GM19035 (cell line): ENCODE measurements around the gene RBM19.

Experiments
- ATAC-seq: cut with Tn5 transposase; IDR thresholded peaks from one replicate; pipeline ENCODE4 v1.9.1; 2021; ENCODE audit not compliant: unreplicated experiment

Gene RBM19

DNA sequence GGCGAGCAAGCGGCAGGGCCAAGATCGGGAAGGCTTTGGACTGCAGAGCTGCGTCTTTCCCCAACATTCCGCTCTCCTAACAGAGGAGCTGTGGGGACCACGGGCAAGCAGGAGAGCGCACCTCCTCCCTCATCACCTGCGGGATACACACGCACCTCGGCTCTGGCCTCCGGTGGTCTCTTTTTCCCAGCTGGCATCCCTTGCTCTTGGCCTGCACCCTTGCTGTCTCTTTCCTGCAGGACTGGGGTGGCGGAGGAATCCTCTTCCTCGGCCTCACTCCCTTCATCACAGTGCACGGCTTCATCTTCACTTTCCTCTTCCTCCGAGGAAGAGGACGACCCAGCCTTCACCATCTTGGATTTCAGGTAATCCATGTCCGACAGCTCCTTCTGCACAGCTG lies 8.5 kb downstream of the RBM19 start:
- no peak for ATAC-seq

DNA sequence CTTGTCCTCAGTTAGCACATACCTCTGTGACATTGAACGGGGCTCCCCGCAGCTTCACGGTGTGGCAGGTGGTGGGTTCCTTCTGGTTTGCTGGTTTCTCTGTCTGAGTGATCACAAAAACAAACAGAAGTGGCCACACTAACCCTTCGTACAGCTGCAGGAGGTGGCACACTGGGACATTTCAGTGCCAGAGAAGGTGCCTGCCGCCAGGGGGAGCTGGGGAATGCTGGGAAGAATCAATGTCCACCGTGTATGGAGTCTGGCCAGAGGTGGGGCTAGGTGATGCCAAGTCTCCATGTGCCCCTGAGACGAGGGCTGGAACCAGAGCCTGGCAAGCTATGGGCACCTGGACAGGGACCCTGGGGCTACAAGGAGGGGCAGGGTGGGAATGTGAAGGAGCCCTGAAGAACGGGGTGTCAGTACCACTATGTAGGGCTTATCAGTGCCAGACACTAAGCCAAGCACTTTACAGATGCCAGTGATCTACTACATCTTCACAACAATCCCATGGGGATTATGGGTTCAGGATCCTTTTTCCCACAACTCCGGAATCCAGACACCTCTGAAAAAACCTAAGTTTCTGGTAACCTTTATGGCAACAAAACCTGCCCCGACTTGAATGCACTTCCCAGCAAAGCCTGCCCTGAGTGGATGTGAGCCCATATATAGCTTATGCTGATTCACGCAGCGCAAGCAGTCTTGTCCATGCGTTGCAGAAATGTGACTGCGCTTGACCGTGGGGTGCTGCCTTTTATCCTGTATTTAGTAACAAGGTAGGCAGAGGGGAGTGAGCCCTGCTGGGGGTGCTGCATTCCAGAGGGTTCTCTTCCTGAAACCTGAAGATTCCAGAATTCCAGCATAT lies 10.8 kb downstream of the RBM19 start:
- ATAC-seq = no peak

DNA sequence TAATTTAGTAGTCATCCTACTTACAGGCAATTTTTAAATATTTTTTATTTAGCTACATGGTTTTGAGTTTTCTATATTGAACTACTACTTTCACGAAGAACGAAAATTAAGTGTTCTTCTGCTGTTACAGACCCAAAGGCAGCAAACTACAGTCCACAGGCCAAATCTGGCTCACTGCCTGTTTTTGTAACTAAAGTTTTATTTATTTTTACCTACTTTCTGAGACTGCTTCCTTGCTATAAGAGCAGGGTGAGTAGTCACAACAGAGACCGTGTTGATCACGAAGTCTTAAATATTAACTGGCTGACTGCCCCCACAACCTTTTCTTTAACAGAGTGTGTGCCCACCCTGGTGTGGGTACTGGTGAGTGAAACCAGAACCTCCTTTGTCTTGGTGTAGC lies 11.6 kb downstream of the RBM19 start:
- ATAC-seq = no peak

DNA sequence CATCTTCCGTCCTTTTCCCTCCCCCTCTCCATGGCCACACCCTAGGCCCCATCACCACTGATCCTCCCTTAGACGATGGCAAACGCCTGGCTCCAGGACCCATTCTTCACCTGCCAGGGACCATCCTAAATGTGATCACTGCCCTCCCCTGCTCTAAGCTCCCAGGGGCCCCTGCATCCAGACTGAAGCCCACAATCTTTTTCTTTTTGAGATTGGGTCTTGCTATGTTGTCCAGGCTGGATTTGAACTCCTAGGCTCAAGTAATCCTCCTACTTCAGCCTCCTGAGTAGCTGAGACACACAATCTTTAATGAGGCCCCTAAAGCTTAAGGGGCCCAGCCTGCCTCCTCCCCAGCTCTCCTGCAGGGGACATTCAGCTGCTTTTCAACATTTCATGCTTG lies 15.3 kb downstream of the RBM19 start:
- ATAC-seq = no peak

DNA sequence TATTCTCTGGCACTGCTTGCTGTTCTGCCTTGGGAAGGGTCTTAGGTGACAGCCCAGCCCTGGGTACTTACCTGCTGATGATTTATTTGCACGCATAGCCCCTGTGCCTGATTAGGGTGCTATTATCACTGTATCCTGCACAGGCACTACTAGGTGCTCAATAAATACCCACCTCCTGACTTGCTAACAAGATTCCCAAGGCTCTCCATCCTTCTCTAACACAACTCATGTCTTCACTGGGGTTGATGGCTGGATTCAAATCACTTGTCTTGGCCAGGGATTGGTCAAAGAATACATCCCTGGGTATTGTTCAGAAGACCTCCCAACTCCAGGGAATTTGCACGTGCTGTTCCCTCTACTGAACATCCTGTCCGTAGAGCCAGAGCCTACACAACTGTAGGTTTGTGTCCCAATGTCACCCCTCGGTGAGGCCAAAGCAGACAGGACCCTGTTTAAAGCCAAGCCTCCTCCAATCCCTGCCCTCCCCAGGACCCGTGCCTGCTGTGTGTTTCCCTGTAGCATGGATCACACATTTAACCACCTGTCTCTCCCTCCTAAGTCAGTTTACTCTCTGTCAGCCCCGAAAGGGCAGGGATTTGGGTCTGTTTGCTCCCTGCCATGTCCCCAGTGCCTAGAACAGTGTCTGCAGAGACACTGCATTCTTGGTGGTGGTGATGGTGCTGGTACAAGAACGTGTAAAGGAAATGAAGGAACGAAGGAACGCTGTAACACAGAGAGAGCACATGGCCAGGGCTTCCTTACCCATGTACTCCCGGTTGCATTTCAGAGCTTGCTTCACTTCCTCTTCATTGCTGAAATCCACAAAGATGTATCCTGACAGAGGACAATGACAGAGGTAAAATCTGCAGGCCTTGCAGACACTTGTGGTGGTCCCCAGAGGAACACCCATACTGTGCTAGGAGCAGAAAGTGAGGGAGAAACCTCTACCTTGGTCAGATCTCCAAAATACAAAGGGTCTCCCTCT lies 16.5 kb downstream of the RBM19 start:
- ATAC-seq = no peak

DNA sequence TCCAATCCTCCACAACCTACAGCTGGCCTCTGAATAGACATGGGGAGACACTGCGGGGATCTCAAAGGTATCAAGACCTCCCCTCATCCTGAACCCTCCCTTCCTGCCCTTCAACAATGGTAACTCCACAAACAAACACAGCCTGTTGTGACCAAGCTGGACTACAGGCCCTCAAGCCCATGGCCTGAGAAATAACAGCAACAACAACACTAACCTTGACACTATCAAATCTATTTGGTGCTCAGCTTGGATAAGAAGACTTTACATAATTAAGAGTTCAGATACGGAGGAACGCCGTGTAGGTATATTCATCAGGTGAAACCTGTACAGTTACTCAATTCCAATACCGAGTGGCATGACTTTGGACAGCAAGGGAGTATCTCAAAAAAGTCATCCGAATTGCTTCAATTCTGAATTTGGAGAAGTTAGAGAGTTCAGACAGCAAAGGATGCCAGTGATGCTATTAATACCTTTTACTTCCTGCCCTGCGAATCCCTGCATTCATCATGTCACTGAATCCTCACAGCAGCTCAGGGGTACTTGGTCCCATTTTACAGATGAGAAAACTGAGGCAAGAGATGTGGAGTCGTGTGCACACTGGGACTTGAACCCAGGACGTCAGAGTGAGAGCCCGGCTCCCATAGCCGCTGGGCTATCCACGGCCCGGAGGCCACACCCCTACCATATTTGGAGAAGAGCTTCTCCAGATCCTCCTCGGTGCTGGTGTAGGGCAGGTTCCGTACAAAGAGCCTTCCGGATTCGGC lies 17.8 kb downstream of the RBM19 start:
- no peak for ATAC-seq

DNA sequence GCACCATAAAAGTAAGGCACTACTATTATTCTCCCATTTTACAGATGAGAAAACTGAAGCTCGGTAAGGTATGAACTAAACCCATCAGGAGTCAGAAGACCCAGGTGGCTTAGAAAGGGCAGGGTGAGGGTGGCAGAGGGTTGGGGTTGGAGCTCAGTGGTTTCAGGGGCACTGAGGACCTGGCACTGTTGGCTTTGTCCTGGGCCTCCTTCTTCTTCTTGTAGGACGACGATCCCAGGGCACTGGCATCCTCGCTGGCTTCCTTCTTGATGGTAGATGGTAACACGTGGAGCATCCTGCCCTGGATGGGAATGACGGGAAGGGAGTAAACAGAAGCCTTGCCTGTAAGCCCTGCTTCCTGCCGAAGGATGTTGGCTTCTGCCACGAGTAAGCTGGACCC lies 19.9 kb downstream of the RBM19 start:
- ATAC-seq = no peak

DNA sequence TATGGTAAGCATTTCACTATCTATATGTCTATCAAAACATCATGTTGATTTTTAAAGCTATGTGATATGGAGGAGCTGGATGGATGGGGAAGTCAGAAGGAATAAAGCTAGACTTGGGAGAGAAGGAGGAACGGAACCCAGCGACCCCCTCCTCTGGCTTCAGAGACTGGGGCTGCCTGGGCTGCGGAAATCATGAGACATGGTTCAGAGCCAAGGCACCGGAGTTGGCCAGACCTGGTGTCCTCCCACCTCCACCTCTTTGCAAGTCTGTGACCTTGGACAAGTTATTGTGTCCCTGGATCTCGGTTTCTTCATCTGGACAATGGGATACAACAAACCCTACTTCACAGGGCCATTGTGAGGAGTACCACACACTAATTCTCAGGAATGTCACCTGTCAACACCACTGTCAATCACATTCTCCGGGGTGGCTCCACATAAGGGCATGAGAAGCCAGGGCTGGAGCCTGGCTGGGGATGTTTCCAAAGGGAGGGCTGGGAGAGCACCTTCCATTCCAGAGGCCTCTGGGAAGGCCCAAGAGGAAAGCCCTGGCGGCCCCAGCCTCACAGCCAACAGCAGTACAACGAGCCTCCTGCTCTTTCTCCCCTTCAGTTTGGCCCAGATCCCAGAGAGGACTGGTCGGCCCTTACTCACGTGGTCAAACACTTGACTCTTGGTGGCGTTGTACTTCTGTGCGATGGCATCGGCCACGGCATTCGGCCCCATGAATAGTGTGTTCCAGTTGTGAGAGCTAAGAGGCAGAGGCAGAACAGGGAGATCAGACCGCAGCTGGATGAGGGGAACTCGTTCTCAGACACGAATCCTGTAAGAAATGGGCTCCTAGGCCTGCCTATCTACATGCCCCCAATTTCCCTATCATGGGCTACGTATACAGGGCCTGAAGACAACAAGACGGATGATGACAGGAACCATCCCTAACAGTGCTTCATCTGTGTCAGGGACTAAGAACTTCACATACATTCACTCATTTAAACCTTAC lies 20.7 kb downstream of the RBM19 start:
- ATAC-seq = no peak

DNA sequence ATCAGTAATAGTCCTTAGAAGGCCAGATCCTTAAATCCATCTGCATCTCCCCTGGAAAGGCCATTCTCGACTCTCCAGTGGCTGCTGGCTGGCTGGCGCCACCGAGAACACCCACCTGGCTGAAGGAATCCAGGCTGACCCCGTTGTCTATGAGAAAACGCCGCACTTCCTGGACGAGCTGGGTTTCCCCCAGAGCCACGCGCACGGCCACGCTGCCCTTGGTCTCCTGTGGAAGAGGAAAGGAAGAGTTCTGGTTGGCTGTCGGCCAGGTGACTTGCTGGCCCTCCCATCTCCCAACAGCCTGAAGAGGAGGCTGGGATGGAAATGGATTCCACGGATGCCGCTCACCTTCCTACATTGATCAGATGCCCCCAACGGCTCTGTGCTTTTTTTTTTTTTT lies 23.9 kb downstream of the RBM19 start:
- ATAC-seq = no peak

DNA sequence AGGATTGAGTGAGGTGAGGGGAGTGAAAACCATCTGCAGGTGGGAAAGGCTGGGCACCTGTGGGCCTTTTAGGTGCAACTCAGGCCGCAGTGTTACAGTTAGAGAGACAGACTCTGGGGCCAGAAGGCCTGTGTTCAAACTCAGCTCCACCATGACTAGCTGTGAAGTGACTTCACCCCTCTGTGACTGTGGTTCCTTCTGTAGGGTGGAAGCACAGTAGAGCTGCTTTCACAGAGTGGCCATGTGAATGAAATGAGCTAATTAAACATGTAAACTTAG lies 25.0 kb downstream of the RBM19 start:
- ATAC-seq = no peak

DNA sequence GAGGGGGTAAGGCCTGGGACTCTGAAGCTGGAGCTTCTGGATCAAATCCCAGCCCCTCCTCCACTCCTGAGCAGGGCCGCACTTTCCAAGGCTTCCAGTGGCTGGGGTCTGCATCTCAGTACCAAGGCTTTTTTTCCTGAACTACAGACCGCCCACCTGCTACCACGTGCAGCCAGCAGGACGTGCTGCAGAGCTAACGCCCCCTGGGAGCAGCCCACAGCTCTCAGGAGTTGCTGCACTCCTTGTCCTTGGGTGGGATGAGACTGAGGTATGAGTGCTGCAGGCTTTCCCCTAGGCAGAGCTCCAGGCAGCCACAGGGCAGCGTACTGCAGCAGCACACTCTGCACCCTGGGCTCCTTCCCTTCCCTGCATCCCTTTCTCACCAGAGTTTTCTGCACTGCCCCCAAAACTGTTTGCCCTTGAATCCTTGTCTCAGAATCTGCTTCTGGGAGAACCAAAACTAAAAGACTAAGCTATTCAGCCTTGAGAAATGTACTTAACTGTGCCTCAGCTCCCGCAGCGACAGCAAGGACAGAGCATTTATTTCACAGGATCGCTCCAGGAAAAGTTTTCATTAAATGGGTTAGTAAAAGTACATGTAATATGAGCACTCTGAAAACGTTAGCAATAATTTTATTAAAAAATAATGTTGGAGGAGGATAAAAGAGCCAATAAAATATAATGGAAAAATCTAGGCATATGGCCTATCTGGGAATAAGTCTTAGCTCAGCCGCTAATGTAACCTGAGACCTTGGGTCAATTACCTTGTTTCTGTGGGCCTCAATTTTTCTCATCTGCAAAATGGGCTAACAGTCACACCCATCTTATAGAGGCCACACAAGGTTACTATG lies 25.5 kb downstream of the RBM19 start:
- no peak for ATAC-seq

DNA sequence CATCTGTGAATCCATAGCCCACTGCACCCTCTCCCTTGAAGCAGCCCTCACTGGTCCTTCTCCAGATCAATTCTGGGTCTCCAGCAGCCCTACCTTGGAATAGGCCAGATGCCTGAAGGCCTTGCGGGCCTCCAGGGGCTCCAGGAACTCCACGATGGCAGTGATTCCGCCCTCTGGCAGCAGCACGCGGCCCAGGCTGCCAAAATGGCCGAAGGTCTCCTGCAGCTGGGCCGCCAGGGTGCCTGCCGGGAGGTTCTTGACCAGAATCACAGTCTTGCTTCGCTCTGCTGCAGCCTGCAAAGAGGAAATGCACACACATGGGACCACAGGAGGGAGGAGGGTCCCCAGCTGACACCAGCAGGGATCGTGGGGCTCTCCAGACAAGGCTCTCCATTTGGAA lies 26.3 kb downstream of the RBM19 start:
- ATAC-seq = no peak

DNA sequence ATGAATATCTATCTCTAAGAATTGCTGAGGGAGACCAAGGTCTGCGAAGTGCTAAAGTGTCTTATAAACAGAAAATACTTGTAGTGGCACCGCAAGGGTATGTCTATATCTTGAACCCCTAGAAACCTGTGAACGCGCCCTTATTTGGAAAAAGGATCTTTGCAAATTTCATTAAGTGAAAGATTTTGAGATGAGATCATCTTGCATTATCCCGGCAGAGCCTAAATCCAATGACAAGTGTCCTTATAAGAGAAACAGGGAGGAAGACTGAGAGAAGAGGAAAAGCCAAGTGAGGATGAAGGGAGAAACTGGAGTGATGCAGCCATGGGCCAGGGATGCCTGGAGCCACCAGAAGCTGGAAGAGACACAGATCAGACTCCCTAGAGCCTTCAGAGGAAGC lies 27.7 kb downstream of the RBM19 start:
- no peak for ATAC-seq

DNA sequence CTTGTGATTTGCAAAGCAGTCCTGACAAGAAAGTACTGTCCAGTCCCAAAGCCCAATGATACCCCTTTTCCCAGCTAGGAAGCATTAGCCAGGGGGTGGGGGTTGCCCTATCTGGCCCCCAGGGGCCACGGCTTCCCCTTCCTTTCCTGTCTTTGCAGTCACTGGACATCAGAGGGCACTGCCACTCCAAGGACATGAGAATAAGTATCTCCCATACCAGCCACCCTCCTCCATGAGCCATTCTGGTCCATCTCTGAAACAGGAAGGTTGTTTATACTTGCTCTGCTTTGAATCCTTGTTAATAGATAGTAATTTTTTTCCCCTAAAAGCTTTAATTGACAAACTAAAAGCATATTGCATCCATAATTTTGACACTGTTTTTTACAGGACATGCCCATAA lies 29.7 kb downstream of the RBM19 start:
- no peak for ATAC-seq

DNA sequence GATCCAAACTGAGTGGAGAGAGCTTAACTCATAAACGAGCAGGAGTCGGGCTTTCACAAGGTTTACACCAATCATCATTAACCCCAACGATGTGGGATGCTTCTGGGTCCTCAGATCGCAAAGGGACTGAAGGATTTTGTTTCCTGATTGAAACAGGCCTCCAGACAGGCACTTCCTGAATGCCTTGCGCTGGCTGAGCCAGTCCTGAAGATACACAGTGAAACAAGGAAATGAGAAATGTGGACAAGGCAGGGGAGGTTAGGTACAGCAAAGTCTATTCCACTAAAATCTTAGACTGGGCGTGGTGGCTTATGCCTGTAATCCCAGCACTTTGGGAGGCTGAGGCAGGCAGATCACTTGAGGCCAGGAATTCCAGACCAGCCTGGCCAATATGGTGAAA lies 30.7 kb downstream of the RBM19 start:
- ATAC-seq = no peak

DNA sequence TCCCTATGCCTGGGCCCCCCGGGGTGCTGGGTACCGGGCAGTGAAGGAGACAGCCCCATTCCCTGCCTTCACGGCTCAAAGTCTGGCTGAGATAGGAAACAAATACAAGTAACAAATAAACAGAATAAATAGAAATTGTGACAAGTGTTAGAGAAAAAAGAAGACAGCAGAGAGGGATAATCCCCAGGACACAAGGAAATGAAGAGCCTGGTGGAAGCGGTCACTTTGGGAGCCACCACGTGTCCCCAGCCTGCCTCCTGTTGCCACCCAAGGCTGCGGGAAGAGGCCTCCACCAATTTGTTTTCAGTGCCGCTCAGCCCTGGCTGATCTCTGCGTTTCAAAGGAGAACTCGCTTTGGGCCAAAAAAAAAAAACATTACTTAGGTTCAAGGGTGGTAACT lies 31.2 kb downstream of the RBM19 start:
- ATAC-seq = no peak

DNA sequence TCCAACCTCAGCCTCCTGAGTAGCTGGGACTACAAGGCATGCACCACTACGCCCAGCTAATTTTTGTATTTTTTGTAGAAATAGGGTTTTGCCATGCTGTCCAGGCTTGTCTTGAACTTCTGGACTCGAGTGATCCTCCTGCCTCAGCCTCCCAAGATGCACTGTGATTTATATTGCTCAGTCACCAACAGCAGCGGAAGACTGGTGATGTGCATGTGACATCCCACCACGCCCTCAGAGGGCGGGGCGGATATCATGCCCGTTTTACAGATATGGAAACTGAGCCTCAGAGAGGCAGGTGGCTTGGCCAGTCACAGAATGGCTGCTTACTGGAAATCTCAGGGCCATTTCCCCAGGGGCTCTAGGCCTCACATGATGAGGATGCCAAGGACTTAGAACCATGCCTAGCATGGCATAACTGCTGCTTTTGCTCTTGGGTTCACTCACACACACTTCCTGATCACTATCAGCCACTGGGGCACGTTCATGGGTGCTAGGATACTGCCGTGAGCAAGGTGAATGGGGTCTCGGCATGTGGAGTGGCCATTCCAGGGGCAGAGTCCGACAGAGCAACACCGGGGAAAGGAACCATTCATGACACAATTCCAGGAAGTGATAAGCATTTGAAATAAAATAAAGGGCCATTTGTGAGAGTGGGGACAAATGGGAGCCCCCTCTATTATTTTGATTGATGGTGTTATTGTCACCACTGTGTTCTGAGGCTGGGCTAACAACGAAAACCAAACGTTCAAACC lies 31.9 kb downstream of the RBM19 start:
- no peak for ATAC-seq

DNA sequence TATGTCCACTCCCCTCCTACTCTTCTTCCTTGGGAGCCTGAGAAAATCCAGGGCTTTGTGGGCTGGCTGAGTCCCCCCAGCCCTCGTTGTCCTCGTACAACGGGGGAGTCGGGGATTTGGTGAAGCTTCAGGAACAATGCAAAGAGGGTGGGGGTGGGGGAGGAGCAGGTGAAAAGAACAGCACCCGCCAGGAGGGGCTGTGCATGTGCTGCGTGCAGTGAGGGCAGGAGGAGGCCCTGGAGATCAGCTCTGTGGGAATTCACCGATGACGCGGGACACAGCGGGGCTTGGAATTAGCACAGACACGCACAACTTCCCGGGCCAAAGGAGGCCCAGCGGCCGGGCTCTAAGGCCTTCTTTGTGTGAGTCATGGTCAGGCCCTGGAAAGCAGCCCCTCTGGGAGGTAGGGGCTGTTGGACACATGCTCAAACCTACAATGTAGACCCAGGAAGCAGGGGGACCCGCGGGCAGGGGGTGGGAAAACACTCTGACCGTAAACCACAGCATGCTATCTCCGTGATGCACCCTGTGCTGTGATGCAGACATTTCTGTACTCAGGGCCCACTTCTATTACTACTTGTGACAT lies 32.8 kb downstream of the RBM19 start:
- no peak for ATAC-seq
